ENCODE measurements around the gene TNFRSF6B. TPM values are rescaled to one million over a fixed set of nuclear protein-coding genes. Genes with fewer than 3 reads are reported as not detected.

Gene TNFRSF6B, protein sequence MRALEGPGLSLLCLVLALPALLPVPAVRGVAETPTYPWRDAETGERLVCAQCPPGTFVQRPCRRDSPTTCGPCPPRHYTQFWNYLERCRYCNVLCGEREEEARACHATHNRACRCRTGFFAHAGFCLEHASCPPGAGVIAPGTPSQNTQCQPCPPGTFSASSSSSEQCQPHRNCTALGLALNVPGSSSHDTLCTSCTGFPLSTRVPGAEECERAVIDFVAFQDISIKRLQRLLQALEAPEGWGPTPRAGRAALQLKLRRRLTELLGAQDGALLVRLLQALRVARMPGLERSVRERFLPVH
- polyA plus RNA-seq (2012; rRNA removed) = 8.2 and 9.4 TPM in 2 replicates
- 3.6 and 6.1 TPM in 2 replicates for polyA plus RNA-seq (2012; cell fraction: cytosol; rRNA removed)
- polyA plus RNA-seq (2012; cell fraction: nucleus; rRNA removed) = 18.3 and 28.9 TPM in 2 replicates

DNA sequence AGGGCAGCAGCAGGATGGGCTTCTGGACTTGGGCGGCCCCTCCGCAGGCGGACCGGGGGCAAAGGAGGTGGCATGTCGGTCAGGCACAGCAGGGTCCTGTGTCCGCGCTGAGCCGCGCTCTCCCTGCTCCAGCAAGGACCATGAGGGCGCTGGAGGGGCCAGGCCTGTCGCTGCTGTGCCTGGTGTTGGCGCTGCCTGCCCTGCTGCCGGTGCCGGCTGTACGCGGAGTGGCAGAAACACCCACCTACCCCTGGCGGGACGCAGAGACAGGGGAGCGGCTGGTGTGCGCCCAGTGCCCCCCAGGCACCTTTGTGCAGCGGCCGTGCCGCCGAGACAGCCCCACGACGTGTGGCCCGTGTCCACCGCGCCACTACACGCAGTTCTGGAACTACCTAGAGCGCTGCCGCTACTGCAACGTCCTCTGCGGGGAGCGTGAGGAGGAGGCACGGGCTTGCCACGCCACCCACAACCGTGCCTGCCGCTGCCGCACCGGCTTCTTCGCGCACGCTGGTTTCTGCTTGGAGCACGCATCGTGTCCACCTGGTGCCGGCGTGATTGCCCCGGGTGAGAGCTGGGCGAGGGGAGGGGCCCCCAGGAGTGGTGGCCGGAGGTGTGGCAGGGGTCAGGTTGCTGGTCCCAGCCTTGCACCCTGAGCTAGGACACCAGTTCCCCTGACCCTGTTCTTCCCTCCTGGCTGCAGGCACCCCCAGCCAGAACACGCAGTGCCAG is at the start of gene TNFRSF6B:
Gene TNFRSF6B, plus strand, starts transcription at position 25 of the 729 bp plus-strand sequence. Its CDS starts 116 bp downstream, at position 141.
- Histone ChIP-seq H3K9me3 (no peaks in the 10 kb centered on the region), H3K4me1 (ENCODE audit: control insufficient read depth in 1 of 2, insufficient read depth in 2 of 2, low read depth in 1 of 2, low read length in 1 of 2) (peaks cover 22 to 24% of the 10 kb centered on the region in 2 experiments; a peak in 3 of 4 replicates), H4K20me1 (ENCODE audit: insufficient read depth) (no peaks in the 10 kb centered on the region), H3K36me3 (replicated peaks in 1 of 2; ENCODE audit: control insufficient read depth in 1 of 2, insufficient read depth in 2 of 2, low read length in 1 of 2) (peaks cover 0 to 9% of the 10 kb centered on the region in 2 experiments), H3K79me2 (ENCODE audit: insufficient read depth) (no peaks in the 10 kb centered on the region), H3K4me3 (ENCODE audit: low read depth in 2 of 2, low read length in 1 of 2) (peak within 1 kb of the TSS in 1 of 2 experiments; percentile 25; a peak in 1 of 4 replicates), H3K27ac (ENCODE audit: low read depth in 2 of 2, low read length in 1 of 2) (peak within 1 kb of the TSS in 1 of 2 experiments; percentile 47; a peak in 1 of 4 replicates), H3K27me3 (ENCODE audit: insufficient read depth) (no peaks in the 10 kb centered on the region), H3F3A (replicated peaks; ENCODE audit: insufficient read depth) (no peaks in the 10 kb centered on the region), H2AFZ (ENCODE audit: low read depth) (no peak within 1 kb of the TSS), H3K4me2 (no peak within 1 kb of the TSS), H3K9me2 (no peaks in the 10 kb centered on the region), H3K9ac (no peak within 1 kb of the TSS)
- TF ChIP-seq SIN3A (IDR thresholded peaks at IDR 0.05; ENCODE audit: borderline replicate concordance, low read depth, low read length) (peak; percentile 5; the same call in 1 of the 2 replicates), TEAD4 (IDR thresholded peaks at IDR 0.05; ENCODE audit: borderline replicate concordance, insufficient read depth) (no peak), ELF1 (IDR thresholded peaks at IDR 0.05) (no peak), FOXJ3 (CRISPR knock-in tag; IDR thresholded peaks at IDR 0.05) (no peak), TCF12 (IDR thresholded peaks at IDR 0.05) (no peak)
- TF ChIP-seq, protein P1, sequence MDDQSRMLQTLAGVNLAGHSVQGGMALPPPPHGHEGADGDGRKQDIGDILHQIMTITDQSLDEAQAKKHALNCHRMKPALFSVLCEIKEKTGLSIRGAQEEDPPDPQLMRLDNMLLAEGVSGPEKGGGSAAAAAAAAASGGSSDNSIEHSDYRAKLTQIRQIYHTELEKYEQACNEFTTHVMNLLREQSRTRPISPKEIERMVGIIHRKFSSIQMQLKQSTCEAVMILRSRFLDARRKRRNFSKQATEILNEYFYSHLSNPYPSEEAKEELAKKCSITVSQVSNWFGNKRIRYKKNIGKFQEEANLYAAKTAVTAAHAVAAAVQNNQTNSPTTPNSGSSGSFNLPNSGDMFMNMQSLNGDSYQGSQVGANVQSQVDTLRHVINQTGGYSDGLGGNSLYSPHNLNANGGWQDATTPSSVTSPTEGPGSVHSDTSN (IDR thresholded peaks at IDR 0.05) = peak; percentile 21
- TF ChIP-seq, protein P2, sequence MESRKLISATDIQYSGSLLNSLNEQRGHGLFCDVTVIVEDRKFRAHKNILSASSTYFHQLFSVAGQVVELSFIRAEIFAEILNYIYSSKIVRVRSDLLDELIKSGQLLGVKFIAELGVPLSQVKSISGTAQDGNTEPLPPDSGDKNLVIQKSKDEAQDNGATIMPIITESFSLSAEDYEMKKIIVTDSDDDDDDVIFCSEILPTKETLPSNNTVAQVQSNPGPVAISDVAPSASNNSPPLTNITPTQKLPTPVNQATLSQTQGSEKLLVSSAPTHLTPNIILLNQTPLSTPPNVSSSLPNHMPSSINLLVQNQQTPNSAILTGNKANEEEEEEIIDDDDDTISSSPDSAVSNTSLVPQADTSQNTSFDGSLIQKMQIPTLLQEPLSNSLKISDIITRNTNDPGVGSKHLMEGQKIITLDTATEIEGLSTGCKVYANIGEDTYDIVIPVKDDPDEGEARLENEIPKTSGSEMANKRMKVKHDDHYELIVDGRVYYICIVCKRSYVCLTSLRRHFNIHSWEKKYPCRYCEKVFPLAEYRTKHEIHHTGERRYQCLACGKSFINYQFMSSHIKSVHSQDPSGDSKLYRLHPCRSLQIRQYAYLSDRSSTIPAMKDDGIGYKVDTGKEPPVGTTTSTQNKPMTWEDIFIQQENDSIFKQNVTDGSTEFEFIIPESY (IDR thresholded peaks at IDR 0.05; ENCODE audit: borderline replicate concordance, low read depth) = peak; percentile 19; the same call in 1 of the 2 replicates
- 46% methylated on average over 32 of the region's 52 CpGs for WGBS (ENCODE audit: low lambda C conversion rate)
- DNase-seq = peak; percentile 77
- ChIA-PET CTCF (interaction anchor here (0.9 to 1.3 kb wide), 4 partner anchors 10 to 277 kb away, joined by 3 to 6 read pairs (median 3); no protein-coding TSS in a partner anchor), POLR2A (interaction anchor here (0.7 to 3.4 kb wide), 6 partner anchors 11 to 283 kb away, joined by 3 to 22 read pairs (median 3); partner anchors contain the start of genes ARFRP1, RTEL1, SAMD10 and STMN3)

DNA sequence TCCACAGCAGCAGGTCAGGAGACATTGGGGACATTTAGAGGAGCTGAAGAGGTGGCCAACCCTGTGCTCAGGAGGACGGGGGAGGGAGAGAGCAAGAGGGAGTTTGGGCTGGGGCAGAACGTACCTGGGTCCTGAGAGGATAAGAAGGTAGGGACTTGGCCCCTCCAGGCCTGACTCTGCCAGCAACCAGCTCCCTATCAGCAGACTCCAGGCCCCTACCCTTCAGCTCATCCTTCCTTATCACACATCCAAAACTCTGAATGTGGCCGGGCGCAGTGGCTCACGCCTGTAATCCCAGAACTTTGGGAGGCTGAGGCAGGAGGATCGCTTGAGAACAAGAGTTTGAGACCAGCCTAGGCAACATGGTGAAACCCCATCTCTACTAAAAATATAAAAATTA is 48.3 kb upstream of the TNFRSF6B start:
- WGBS (ENCODE audit: low lambda C conversion rate) = 91% methylated on average over 5 of the region's 6 CpGs
- Histone ChIP-seq H3K9me2 (no peaks in the 10 kb centered on the region), H3K79me2 (ENCODE audit: insufficient read depth) (peaks cover 20% of the 10 kb centered on the region), H3K9me3 (no peaks in the 10 kb centered on the region), H4K20me1 (ENCODE audit: insufficient read depth) (peaks cover 38% of the 10 kb centered on the region), H3F3A (replicated peaks; ENCODE audit: insufficient read depth) (no peaks in the 10 kb centered on the region), H3K27me3 (ENCODE audit: insufficient read depth) (no peaks in the 10 kb centered on the region), H2AFZ (ENCODE audit: low read depth) (no peak overlapping the region), H3K4me2 (no peak overlapping the region), H3K36me3 (replicated peaks in 1 of 2; ENCODE audit: control insufficient read depth in 1 of 2, insufficient read depth in 2 of 2, low read length in 1 of 2) (no peaks in the 10 kb centered on the region), H3K27ac (ENCODE audit: low read depth in 2 of 2, low read length in 1 of 2) (no peak overlapping the region), H3K4me3 (ENCODE audit: low read depth in 2 of 2, low read length in 1 of 2) (no peak overlapping the region), H3K4me1 (ENCODE audit: control insufficient read depth in 1 of 2, insufficient read depth in 2 of 2, low read depth in 1 of 2, low read length in 1 of 2) (peaks cover 8% of the 10 kb centered on the region in 2 experiments; a peak in 2 of 4 replicates), H3K9ac (no peak overlapping the region)
- no peak for DNase-seq
- ChIA-PET POLR2A (no interaction called here), CTCF (interaction anchor here (1.4 to 2.5 kb wide), 2 partner anchors 111 to 127 kb away, joined by 4 to 11 read pairs; partner anchors contain the start of gene PTK6)
- TF ChIP-seq FOXM1 (IDR thresholded peaks at IDR 0.05; ENCODE audit: low read depth) = no peak
- no peak for TF ChIP-seq TCF12 (IDR thresholded peaks at IDR 0.05)
- TF ChIP-seq RAD21 (IDR thresholded peaks at IDR 0.05; ENCODE audit: low read length) = no peak
- TF ChIP-seq, protein P3, sequence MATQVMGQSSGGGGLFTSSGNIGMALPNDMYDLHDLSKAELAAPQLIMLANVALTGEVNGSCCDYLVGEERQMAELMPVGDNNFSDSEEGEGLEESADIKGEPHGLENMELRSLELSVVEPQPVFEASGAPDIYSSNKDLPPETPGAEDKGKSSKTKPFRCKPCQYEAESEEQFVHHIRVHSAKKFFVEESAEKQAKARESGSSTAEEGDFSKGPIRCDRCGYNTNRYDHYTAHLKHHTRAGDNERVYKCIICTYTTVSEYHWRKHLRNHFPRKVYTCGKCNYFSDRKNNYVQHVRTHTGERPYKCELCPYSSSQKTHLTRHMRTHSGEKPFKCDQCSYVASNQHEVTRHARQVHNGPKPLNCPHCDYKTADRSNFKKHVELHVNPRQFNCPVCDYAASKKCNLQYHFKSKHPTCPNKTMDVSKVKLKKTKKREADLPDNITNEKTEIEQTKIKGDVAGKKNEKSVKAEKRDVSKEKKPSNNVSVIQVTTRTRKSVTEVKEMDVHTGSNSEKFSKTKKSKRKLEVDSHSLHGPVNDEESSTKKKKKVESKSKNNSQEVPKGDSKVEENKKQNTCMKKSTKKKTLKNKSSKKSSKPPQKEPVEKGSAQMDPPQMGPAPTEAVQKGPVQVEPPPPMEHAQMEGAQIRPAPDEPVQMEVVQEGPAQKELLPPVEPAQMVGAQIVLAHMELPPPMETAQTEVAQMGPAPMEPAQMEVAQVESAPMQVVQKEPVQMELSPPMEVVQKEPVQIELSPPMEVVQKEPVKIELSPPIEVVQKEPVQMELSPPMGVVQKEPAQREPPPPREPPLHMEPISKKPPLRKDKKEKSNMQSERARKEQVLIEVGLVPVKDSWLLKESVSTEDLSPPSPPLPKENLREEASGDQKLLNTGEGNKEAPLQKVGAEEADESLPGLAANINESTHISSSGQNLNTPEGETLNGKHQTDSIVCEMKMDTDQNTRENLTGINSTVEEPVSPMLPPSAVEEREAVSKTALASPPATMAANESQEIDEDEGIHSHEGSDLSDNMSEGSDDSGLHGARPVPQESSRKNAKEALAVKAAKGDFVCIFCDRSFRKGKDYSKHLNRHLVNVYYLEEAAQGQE (IDR thresholded peaks at IDR 0.05; ENCODE audit: low read depth, low read length) = no peak
- TF ChIP-seq, protein P4, sequence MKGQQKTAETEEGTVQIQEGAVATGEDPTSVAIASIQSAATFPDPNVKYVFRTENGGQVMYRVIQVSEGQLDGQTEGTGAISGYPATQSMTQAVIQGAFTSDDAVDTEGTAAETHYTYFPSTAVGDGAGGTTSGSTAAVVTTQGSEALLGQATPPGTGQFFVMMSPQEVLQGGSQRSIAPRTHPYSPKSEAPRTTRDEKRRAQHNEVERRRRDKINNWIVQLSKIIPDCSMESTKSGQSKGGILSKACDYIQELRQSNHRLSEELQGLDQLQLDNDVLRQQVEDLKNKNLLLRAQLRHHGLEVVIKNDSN (IDR thresholded peaks at IDR 0.05; ENCODE audit: borderline replicate concordance, low read depth) = no peak
- TF ChIP-seq, protein P2 (IDR thresholded peaks at IDR 0.05; ENCODE audit: borderline replicate concordance, low read depth) = no peak
- TF ChIP-seq GATA2 (CRISPR knock-in tag; IDR thresholded peaks at IDR 0.05) = no peak
- TF ChIP-seq JUND (IDR thresholded peaks at IDR 0.05) = no peak
- TF ChIP-seq MXI1 (IDR thresholded peaks at IDR 0.05; ENCODE audit: low read depth, low read length) = no peak

Measured in SK-N-SH (cell line).